ENCODE results near the gene RUVBL1. TPM values are rescaled to one million over a fixed set of nuclear protein-coding genes. Genes with fewer than 3 reads are reported as not detected.

The RUVBL1 gene
- total and polyA plus RNA-seq, 2 of the 4 experiments (the other 2 are of a cell fraction): 68.7 to 83.3 TPM

DNA sequence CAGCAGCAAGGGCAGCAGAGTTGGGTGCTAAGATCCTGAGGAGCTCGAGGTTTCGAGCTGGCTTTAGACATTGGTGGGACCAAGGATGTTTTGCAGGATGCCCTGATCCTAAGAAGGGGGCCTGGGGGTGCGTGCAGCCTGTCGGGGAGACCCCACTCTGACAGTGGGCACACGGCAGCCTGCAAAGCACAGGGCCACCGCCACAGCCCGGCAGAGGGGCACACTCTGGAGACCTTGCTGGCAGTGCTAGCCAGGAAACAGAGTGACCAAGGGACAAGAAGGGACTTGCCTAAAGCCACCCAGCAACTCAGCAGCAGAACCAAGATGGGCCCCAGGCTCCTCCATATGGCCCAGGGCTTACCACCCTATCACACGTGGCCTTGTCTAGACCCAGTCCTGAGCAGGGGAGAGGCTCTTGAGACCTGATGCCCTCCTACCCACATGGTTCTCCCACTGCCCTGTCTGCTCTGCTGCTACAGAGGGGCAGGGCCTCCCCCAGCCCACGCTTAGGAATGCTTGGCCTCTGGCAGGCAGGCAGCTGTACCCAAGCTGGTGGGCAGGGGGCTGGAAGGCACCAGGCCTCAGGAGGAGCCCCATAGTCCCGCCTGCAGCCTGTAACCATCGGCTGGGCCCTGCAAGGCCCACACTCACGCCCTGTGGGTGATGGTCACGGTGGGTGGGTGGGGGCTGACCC, 52.6 kb downstream of the RUVBL1 start (continued):
- no peak for TF ChIP-seq CHD1 (IDR thresholded peaks at IDR 0.05; ENCODE audit: low read depth, low read length)

DNA sequence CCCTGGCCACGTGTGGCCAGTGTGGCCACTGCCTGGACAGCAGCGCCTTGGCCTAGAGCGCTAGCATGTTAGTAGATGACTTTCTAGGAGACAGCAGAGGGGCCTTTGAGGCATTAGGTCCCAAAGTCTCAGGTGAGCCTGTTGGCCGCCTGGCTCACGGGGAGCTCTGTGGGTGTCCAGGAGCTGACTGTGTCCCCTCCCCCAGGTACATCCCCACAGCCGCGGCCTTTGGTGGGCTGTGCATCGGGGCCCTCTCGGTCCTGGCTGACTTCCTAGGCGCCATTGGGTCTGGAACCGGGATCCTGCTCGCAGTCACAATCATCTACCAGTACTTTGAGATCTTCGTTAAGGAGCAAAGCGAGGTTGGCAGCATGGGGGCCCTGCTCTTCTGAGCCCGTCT, 54.3 kb downstream of the RUVBL1 start:
- Histone ChIP-seq H2BK20ac (ENCODE audit: low read depth, low read length) (no peak overlapping the region), H4K20me1 (ENCODE audit: insufficient read depth, low read length) (peaks cover 84% of the 10 kb centered on the region), H2BK5ac (ENCODE audit: low read depth, low read length, poor library complexity, severe bottlenecking) (no peak overlapping the region), H3K9me3 (ENCODE audit: control insufficient read depth, insufficient read depth, low read length) (no peaks in the 10 kb centered on the region), H4K91ac (ENCODE audit: insufficient read depth, low read depth, low read length) (no peak overlapping the region), H3K27me3 (ENCODE audit: control insufficient read depth, insufficient read depth, low read length) (no peaks in the 10 kb centered on the region), H3K56ac (ENCODE audit: extremely low read depth, insufficient read depth, low read length) (no peak overlapping the region), H2AK5ac (ENCODE audit: low read depth, low read length) (no peak overlapping the region), H3K4me2 (ENCODE audit: low read depth, low read length) (no peak overlapping the region), H3K18ac (ENCODE audit: low read depth, low read length) (no peak overlapping the region), H4K8ac (ENCODE audit: low read depth in 2 of 2, low read length in 2 of 2) (no peak overlapping the region), H4K5ac (ENCODE audit: low read depth, low read length) (no peak overlapping the region), H2AFZ (replicated peaks; ENCODE audit: low read length, poor library complexity) (no peak overlapping the region), H2BK15ac (ENCODE audit: low read depth, low read length) (no peak overlapping the region), H3K4me1 (ENCODE audit: control insufficient read depth, insufficient read depth, low read length) (peaks cover 5% of the 10 kb centered on the region; the same call in 1 of the 2 replicates), H3K27ac (ENCODE audit: insufficient read depth, low read length) (no peak overlapping the region), H3K79me1 (ENCODE audit: low read depth in 1 of 2, low read length in 2 of 2) (peaks cover 41 to 78% of the 10 kb centered on the region in 2 experiments), H3K4ac (ENCODE audit: low read depth, low read length) (no peak overlapping the region), H3K23ac (ENCODE audit: low read depth, low read length) (no peak overlapping the region), H3K9me1 (ENCODE audit: insufficient read depth, low read length) (peaks cover 4% of the 10 kb centered on the region; the same call in 1 of the 2 replicates), H2AK9ac (replicated peaks; ENCODE audit: low read depth, low read length, poor library complexity) (no peak overlapping the region), H3K36me3 (ENCODE audit: control insufficient read depth, insufficient read depth, low read length) (peaks cover 81% of the 10 kb centered on the region), H2BK120ac (ENCODE audit: low read depth, low read length) (no peak overlapping the region), H3K14ac (replicated peaks; ENCODE audit: low read depth, low read length) (no peak overlapping the region), H3K9ac (ENCODE audit: low read depth, low read length) (no peak overlapping the region), H3K4me3 (ENCODE audit: insufficient read depth, low read depth, low read length) (no peak overlapping the region)
- BruUV-seq (replicated peaks): no TSS peak
- intact Hi-C loops (cut with micrococcal nuclease) (no loop called here), dilution Hi-C loops (cut with HindIII; ENCODE audit: low sequenced_read_pairs, unreplicated experiment) (no loop called here), in situ Hi-C loops (cut with MboI; ENCODE audit: low sequenced_read_pairs) (no loop called here)
- DNase-seq (no peak), ATAC-seq (ENCODE audit: low read depth) (no peak)
- ChIA-PET POLR2A (ENCODE audit: unreplicated experiment) (no interaction called here), CTCF (no interaction called here)
- 98% methylated on average over 10 of the region's 15 CpGs; no CpG with 5 or more reads in 1 of the 2 experiments for WGBS, 2 experiments (ENCODE audit: extremely low coverage in 2 of 2, insufficient read length in 1 of 2)
- TF ChIP-seq RAD21 (IDR thresholded peaks at IDR 0.05; ENCODE audit: low read length) (no peak), MXI1 (IDR thresholded peaks at IDR 0.05; ENCODE audit: borderline replicate concordance, low read depth, low read length) (no peak), FOS (IDR thresholded peaks at IDR 0.05; ENCODE audit: low read depth, low read length) (no peak), SMC3 (IDR thresholded peaks at IDR 0.05; ENCODE audit: low read depth, low read length) (no peak), RFX5 (IDR thresholded peaks at IDR 0.05; ENCODE audit: low read depth, low read length) (no peak)

Data from IMR-90 (cell line).